CD4-positive, alpha-beta T cell treated with Interleukin-4 for 4 hours (primary cell): Measurements from ENCODE around the gene DNM2.
"Not testable (repeated sequence)": the region's sequence is repeated elsewhere in the genome, so short reads cannot be mapped to it uniquely, and the experiment has no call there.

Experiments
- DNase-seq: peaks from one replicate; pipeline ENCODE4 v3.0.0-alpha.2; 2020

Gene DNM2

GRCh38 chr19:10870955-10871603, 153.2 kb downstream of the DNM2 start, which contains the start of gene CARM1:
Gene CARM1 (plus strand): TSS chr19:10871553. CDS start chr19:10871703, 150 bp downstream.
- peak; percentile 96 for DNase-seq

- peak; percentile 5 for DNase-seq
Observed at GRCh38 chr19:10871711-10872545, 154.0 kb downstream of the DNM2 start.

- DNase-seq: no peak
Observed at GRCh38 chr19:10872546-10873107, 154.7 kb downstream of the DNM2 start.

- DNase-seq: no peak
Observed at GRCh38 chr19:10874024-10874423, 156.1 kb downstream of the DNM2 start.

GRCh38 chr19:10876459-10877240, 158.8 kb downstream of the DNM2 start:
- no peak for DNase-seq

GRCh38 chr19:10877608-10878007, 159.7 kb downstream of the DNM2 start:
- not testable (repeated sequence) for DNase-seq

GRCh38 chr19:10878253-10878652, 160.4 kb downstream of the DNM2 start:
- no peak for DNase-seq
